ENCODE measurements around the gene UPF2.

Gene UPF2

DNA sequence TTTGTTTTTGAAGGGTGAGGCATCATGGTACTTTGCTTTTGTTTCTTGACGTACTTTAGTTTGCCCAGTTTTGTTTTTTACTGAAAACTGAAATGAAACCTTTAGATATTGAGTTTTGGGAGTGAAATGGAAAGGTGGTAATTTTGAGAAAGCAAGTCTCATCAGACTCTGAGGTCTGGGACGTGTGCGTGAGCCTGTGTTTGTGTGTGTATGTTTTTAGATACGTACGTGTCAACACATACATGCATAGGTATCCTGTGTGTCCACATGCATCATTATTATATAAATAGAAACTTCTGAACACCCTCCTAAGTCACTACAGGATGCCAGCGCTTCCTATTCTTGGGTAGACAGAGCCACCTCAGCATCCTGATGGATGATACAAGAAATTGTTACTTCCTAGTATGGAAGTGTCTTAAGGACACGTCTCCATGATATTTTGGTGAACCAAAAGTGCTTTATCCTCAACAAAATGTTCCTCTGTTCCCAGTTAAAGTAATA, 171.7 kb downstream of the UPF2 start:
- 91 to 92% methylated on average over 5 of the region's 7 CpGs for WGBS, 2 experiments
- H3K27me3 ChIP-seq (ENCODE audit: control insufficient read depth, insufficient read depth, low read length, poor library complexity, severe bottlenecking) = no peaks in the 10 kb centered on the region
- H3K4me3 ChIP-seq (ENCODE audit: insufficient read depth, low read depth, low read length) = no peak overlapping the region
- peaks cover 12% of the 10 kb centered on the region for H3K4me1 ChIP-seq (ENCODE audit: control insufficient read depth, insufficient read depth, low read length)
- no peak overlapping the region for H3K27ac ChIP-seq (ENCODE audit: insufficient read depth, low read depth, low read length, poor library complexity, severe bottlenecking)
- no peaks in the 10 kb centered on the region for H3K9me3 ChIP-seq (ENCODE audit: control insufficient read depth, low read length)
- H3K36me3 ChIP-seq (ENCODE audit: control insufficient read depth, insufficient read depth, low read length) = no peaks in the 10 kb centered on the region

DNA sequence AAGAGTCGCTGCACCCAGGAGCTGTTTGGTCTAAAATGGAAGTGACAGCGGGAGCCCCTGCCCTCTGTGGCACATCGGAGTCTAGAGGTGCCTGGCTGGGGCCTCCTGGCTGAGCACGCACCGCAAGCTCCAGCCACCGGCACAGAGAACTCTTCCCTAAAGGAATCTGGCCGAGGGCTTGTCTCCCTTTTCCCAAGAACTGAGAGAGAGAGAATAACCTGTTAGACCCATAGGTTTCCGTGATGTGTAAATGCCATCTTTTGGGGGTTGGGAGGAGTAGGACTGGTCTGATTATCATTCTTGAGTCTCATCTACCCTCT, 172.2 kb downstream of the UPF2 start:
- Histone ChIP-seq H3K36me3 (ENCODE audit: control insufficient read depth, insufficient read depth, low read length) (no peaks in the 10 kb centered on the region), H3K27ac (ENCODE audit: insufficient read depth, low read depth, low read length, poor library complexity, severe bottlenecking) (no peak overlapping the region), H3K4me1 (ENCODE audit: control insufficient read depth, insufficient read depth, low read length) (peaks cover 9% of the 10 kb centered on the region), H3K27me3 (ENCODE audit: control insufficient read depth, insufficient read depth, low read length, poor library complexity, severe bottlenecking) (no peaks in the 10 kb centered on the region), H3K4me3 (ENCODE audit: insufficient read depth, low read depth, low read length) (no peak overlapping the region), H3K9me3 (ENCODE audit: control insufficient read depth, low read length) (no peaks in the 10 kb centered on the region)
- whole genome bisulfite sequencing, 2 experiments = 92 to 95% methylated on average over 8 of the region's 8 CpGs
